ENCODE results near the gene ZFAND3. TPM values are rescaled to one million over a fixed set of nuclear protein-coding genes. Genes with fewer than 3 reads are reported as not detected.

Gene ZFAND3
- polyA plus RNA-seq, 1 of the 3 experiments (the other 2 are of a cell fraction) = 16.7 TPM

GRCh38 chr6:37818536-37819176, 871 bp upstream of the ZFAND3 start (continued):
- TF ChIP-seq ZBTB33 (IDR thresholded peaks at IDR 0.05; ENCODE audit: borderline replicate concordance, low read depth) (no peak), IRF3 (IDR thresholded peaks at IDR 0.05; ENCODE audit: low read depth, low read length) (0 out of 2 replicates have a peak, but pooled peaks have one; percentile 26)

- WGBS (ENCODE audit: low lambda C conversion rate) = under 1% methylated on average over 32 of the region's 71 CpGs
- TF ChIP-seq GABPA (IDR thresholded peaks at IDR 0.05; ENCODE audit: low read depth) (no peak), JUND (IDR thresholded peaks at IDR 0.05) (no peak), TCF12 (IDR thresholded peaks at IDR 0.05) (no peak), RFX5 (IDR thresholded peaks at IDR 0.05; ENCODE audit: low read length) (no peak), USF1 (IDR thresholded peaks at IDR 0.05; ENCODE audit: borderline replicate concordance, low read depth) (no peak), USF2 (IDR thresholded peaks at IDR 0.05; ENCODE audit: borderline replicate concordance, low read depth, low read length) (no peak), ZBTB33 (IDR thresholded peaks at IDR 0.05; ENCODE audit: borderline replicate concordance, low read depth) (no peak), IRF3 (IDR thresholded peaks at IDR 0.05; ENCODE audit: low read depth, low read length) (no peak), SMC3 (IDR thresholded peaks at IDR 0.05; ENCODE audit: low read depth, low read length) (no peak), RXRA (IDR thresholded peaks at IDR 0.05; ENCODE audit: borderline replicate concordance, low read depth) (peak; percentile 61; the same call in 1 of the 2 replicates), EP300 (IDR thresholded peaks at IDR 0.05; ENCODE audit: borderline replicate concordance in 1 of 2, low read depth in 1 of 2, low read length in 1 of 2) (no peak), FOXJ3 (CRISPR knock-in tag; IDR thresholded peaks at IDR 0.05) (no peak), EZH2phosphoT487 (IDR thresholded peaks at IDR 0.05; ENCODE audit: borderline replicate concordance, low read depth) (no peak), CHD2 (IDR thresholded peaks at IDR 0.05; ENCODE audit: low read length, partially characterized antibody) (peak; percentile 25), RAD21 (IDR thresholded peaks at IDR 0.05; ENCODE audit: low read length) (no peak), ELF1 (IDR thresholded peaks at IDR 0.05) (0 out of 2 replicates have a peak, but pooled peaks have one; percentile 45), GATA2 (CRISPR knock-in tag; IDR thresholded peaks at IDR 0.05) (no peak), POLR2AphosphoS5 (IDR thresholded peaks at IDR 0.05; ENCODE audit: low read depth, low read length) (no peak), NRF1 (IDR thresholded peaks at IDR 0.05; ENCODE audit: low read depth, low read length) (no peak), YY1 (IDR thresholded peaks at IDR 0.05; ENCODE audit: low read depth) (no peak)
Observed at GRCh38 chr6:37819802-37820717, 533 bp downstream of the ZFAND3 start.

More at GRCh38 chr6:37819802-37820717, 533 bp downstream of the ZFAND3 start:
- POLR2A ChIA-PET = interaction anchor here (0.6 to 3.0 kb wide), 9 partner anchors 10 to 333 kb away, joined by 3 to 16 read pairs (median 3); no protein-coding TSS in a partner anchor
- H3K9ac ChIP-seq = peak overlapping the region; percentile 94
- CTCF ChIA-PET = interaction anchor here (1.0 to 2.9 kb wide), 5 partner anchors 11 to 115 kb away, joined by 3 to 12 read pairs (median 3); no protein-coding TSS in a partner anchor
- H3K27ac ChIP-seq (ENCODE audit: low read depth in 2 of 2, low read length in 1 of 2) = peak overlapping the region; percentile 96 to 98
- H3K36me3 ChIP-seq (replicated peaks in 1 of 2; ENCODE audit: control insufficient read depth in 1 of 2, insufficient read depth in 2 of 2, low read length in 1 of 2) = peaks cover 2 to 5% of the 10 kb centered on the region in 2 experiments
- peak overlapping the region; percentile 78 to 89 for H3K4me3 ChIP-seq (ENCODE audit: low read depth in 2 of 2, low read length in 1 of 2)
- no peaks in the 10 kb centered on the region for H3K9me3 ChIP-seq
- DNase-seq = peak; percentile 64
- H3F3A ChIP-seq (replicated peaks; ENCODE audit: insufficient read depth) = no peaks in the 10 kb centered on the region
- H3K27me3 ChIP-seq (ENCODE audit: insufficient read depth) = no peaks in the 10 kb centered on the region
- no peaks in the 10 kb centered on the region for H3K9me2 ChIP-seq
- peaks cover 48% of the 10 kb centered on the region for H4K20me1 ChIP-seq (ENCODE audit: insufficient read depth)
- peaks cover 27% of the 10 kb centered on the region in 2 experiments for H3K4me1 ChIP-seq (ENCODE audit: control insufficient read depth in 1 of 2, insufficient read depth in 2 of 2, low read depth in 1 of 2, low read length in 1 of 2)
- H3K79me2 ChIP-seq (ENCODE audit: insufficient read depth) = peaks cover 50% of the 10 kb centered on the region
- peak overlapping the region; percentile 76 for H3K4me2 ChIP-seq
- no peak overlapping the region for H2AFZ ChIP-seq (ENCODE audit: low read depth)

Measured in SK-N-SH (cell line).